ENCODE data around the gene BTG2. TPM values are rescaled to one million over a fixed set of nuclear protein-coding genes. Genes with fewer than 3 reads are reported as not detected.

BTG2 gene
- total and polyA plus RNA-seq, 12 donors = 11.4 to 175 (median 49.3) TPM

GRCh38 chr1:203326830-203327683 lies 21.7 kb downstream of the BTG2 start:
- peaks cover 11 to 39% of the 10 kb centered on the region in 2 donors for H3K4me1 ChIP-seq (replicated peaks in 1 of 2)
- no peaks in the 10 kb centered on the region for H3K36me3 ChIP-seq (replicated peaks in 1 of 2)
- H3K9me3 ChIP-seq (replicated peaks in 1 of 3) = no peaks in the 10 kb centered on the region
- peak; percentile 92 to 96 (median 94) for DNase-seq
- TF ChIP-seq, protein P1, sequence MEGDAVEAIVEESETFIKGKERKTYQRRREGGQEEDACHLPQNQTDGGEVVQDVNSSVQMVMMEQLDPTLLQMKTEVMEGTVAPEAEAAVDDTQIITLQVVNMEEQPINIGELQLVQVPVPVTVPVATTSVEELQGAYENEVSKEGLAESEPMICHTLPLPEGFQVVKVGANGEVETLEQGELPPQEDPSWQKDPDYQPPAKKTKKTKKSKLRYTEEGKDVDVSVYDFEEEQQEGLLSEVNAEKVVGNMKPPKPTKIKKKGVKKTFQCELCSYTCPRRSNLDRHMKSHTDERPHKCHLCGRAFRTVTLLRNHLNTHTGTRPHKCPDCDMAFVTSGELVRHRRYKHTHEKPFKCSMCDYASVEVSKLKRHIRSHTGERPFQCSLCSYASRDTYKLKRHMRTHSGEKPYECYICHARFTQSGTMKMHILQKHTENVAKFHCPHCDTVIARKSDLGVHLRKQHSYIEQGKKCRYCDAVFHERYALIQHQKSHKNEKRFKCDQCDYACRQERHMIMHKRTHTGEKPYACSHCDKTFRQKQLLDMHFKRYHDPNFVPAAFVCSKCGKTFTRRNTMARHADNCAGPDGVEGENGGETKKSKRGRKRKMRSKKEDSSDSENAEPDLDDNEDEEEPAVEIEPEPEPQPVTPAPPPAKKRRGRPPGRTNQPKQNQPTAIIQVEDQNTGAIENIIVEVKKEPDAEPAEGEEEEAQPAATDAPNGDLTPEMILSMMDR (IDR thresholded peaks at IDR 0.05) = no peak
- peak; percentile 15 to 83 for TF ChIP-seq POLR2A (IDR thresholded peaks at IDR 0.05)
- 4 to 7% (median 6%) methylated on average over 34 to 49 of the region's 49 CpGs for WGBS, 4 donors
- H3K27ac ChIP-seq = peak overlapping the region; percentile 76 to 93 (median 90)
- peak overlapping the region in 2 of 4 donors; percentile 46 to 54 for H3K4me3 ChIP-seq
- intact Hi-C loops (cut with DNase I) = no loop called here
- H3K27me3 ChIP-seq = no peaks in the 10 kb centered on the region

- peak overlapping the region; percentile 58 to 93 (median 90) for H3K27ac ChIP-seq
- WGBS, 4 donors = 9 to 13% (median 11%) methylated on average over 22 to 31 of the region's 31 CpGs
- peaks cover 11 to 31% of the 10 kb centered on the region in 2 donors for H3K4me1 ChIP-seq (replicated peaks in 1 of 2)
- peak overlapping the region in 2 of 4 donors; percentile 46 to 54 for H3K4me3 ChIP-seq
- H3K27me3 ChIP-seq = no peaks in the 10 kb centered on the region
- intact Hi-C loops (cut with DNase I) = no loop called here
- TF ChIP-seq POLR2A (IDR thresholded peaks at IDR 0.05) = no peak
- TF ChIP-seq, protein P1 (IDR thresholded peaks at IDR 0.05) = peak in 5 of 6 experiments; percentile 13 to 60 (median 48)
- no peaks in the 10 kb centered on the region for H3K36me3 ChIP-seq (replicated peaks in 1 of 2)
- no peak for DNase-seq
- H3K9me3 ChIP-seq (replicated peaks in 1 of 3) = no peaks in the 10 kb centered on the region
These were observed 22.6 kb downstream of the BTG2 start for GRCh38 chr1:203327684-203328457.

- intact Hi-C loops (cut with DNase I) = no loop called here
- 75 to 80% (median 79%) methylated on average over 7 of the region's 7 CpGs for WGBS, 4 donors
- no peaks in the 10 kb centered on the region for H3K9me3 ChIP-seq (replicated peaks in 1 of 3)
- peaks cover 11 to 22% of the 10 kb centered on the region in 2 donors for H3K4me1 ChIP-seq (replicated peaks in 1 of 2)
- no peaks in the 10 kb centered on the region for H3K27me3 ChIP-seq
- DNase-seq = peak in 1 of 7 donors; percentile 35
- no peak for TF ChIP-seq POLR2A (IDR thresholded peaks at IDR 0.05)
- TF ChIP-seq, protein P1 (IDR thresholded peaks at IDR 0.05) = no peak
- no peak overlapping the region for H3K27ac ChIP-seq
- no peaks in the 10 kb centered on the region for H3K36me3 ChIP-seq (replicated peaks in 1 of 2)
- H3K4me3 ChIP-seq = no peak overlapping the region
These were observed 23.4 kb downstream of the BTG2 start for GRCh38 chr1:203328714-203329122.

GRCh38 chr1:203331224-203331623 lies 25.9 kb downstream of the BTG2 start:
- H3K4me1 ChIP-seq (replicated peaks in 1 of 2) = peaks cover 11 to 14% of the 10 kb centered on the region in 2 donors
- no peak overlapping the region for H3K4me3 ChIP-seq
- H3K9me3 ChIP-seq (replicated peaks in 1 of 3) = no peaks in the 10 kb centered on the region
- no peak overlapping the region for H3K27ac ChIP-seq
- TF ChIP-seq POLR2A (IDR thresholded peaks at IDR 0.05) = no peak
- TF ChIP-seq, protein P1 (IDR thresholded peaks at IDR 0.05) = no peak
- H3K36me3 ChIP-seq (replicated peaks in 1 of 2) = no peaks in the 10 kb centered on the region
- DNase-seq = no peak
- intact Hi-C loops (cut with DNase I) = loop anchor here in 1 of 2 donors (10.0 kb wide), 1 partner anchor 374 kb away; no protein-coding TSS in a partner anchor
- WGBS, 4 donors = 42 to 70% (median 51%) methylated on average over 1 of the region's 1 CpG
- no peaks in the 10 kb centered on the region for H3K27me3 ChIP-seq

All from adrenal gland (tissue), 12 donors.